HG03196 (cell line): Measurements from ENCODE around the gene ACTR6.
"Not testable (repeated sequence)": the region's sequence is repeated elsewhere in the genome, so short reads cannot be mapped to it uniquely, and the experiment has no call there.

Source experiments
- ATAC-seq: cut with Tn5 transposase; IDR thresholded peaks from one replicate; pipeline ENCODE4 v1.9.1; 2021; ENCODE audit not compliant: unreplicated experiment

ACTR6 gene

GRCh38 chr12:100200463-100201181, at the start of gene ACTR6:
Gene ACTR6, plus strand, starts transcription at chr12:100200815. Its CDS starts 37 bp downstream, at chr12:100200852.
- peak; percentile 94 for ATAC-seq

GRCh38 chr12:100151769-100152168, 48.8 kb upstream of the ACTR6 start:
- no peak for ATAC-seq

- ATAC-seq, result no peak
Measured at GRCh38 chr12:100153131-100153530, 47.5 kb upstream of the ACTR6 start.

- ATAC-seq, result no peak
Measured at GRCh38 chr12:100154474-100155247, 46.0 kb upstream of the ACTR6 start.

GRCh38 chr12:100156731-100157426, 43.7 kb upstream of the ACTR6 start:
- ATAC-seq, result no peak

GRCh38 chr12:100157427-100157821, 43.2 kb upstream of the ACTR6 start:
- no peak for ATAC-seq

GRCh38 chr12:100158535-100158934, 42.1 kb upstream of the ACTR6 start:
- no peak for ATAC-seq

- ATAC-seq, result no peak
Measured at GRCh38 chr12:100159391-100160104, 41.1 kb upstream of the ACTR6 start.

- ATAC-seq, result peak; percentile 100
Measured at GRCh38 chr12:100163416-100164152, 37.0 kb upstream of the ACTR6 start.

GRCh38 chr12:100164153-100164704, 36.4 kb upstream of the ACTR6 start:
- ATAC-seq, result no peak

- no peak for ATAC-seq
Measured at GRCh38 chr12:100165356-100165755, 35.3 kb upstream of the ACTR6 start.

GRCh38 chr12:100166232-100166631, 34.4 kb upstream of the ACTR6 start:
- ATAC-seq, result no peak

- ATAC-seq, result no peak
Measured at GRCh38 chr12:100168562-100168961, 32.1 kb upstream of the ACTR6 start.

GRCh38 chr12:100169345-100169744, 31.3 kb upstream of the ACTR6 start:
- ATAC-seq, result no peak

- no peak for ATAC-seq
Measured at GRCh38 chr12:100170313-100170858, 30.2 kb upstream of the ACTR6 start.

GRCh38 chr12:100171248-100171647, 29.4 kb upstream of the ACTR6 start:
- no peak for ATAC-seq

GRCh38 chr12:100173111-100173510, 27.5 kb upstream of the ACTR6 start:
- no peak for ATAC-seq

- ATAC-seq, result no peak
Measured at GRCh38 chr12:100174495-100174894, 26.1 kb upstream of the ACTR6 start.

GRCh38 chr12:100176493-100176892, 24.1 kb upstream of the ACTR6 start:
- ATAC-seq, result not testable (repeated sequence)

- no peak for ATAC-seq
Measured at GRCh38 chr12:100179252-100179651, 21.4 kb upstream of the ACTR6 start.
